GM19395 (cell line): Measurements from ENCODE around the gene SCCPDH.

Experiments used
- ATAC-seq: cut with Tn5 transposase; IDR thresholded peaks from one replicate; pipeline ENCODE4 v1.9.1; 2021; ENCODE audit warnings: mild to moderate bottlenecking, moderate library complexity; ENCODE audit not compliant: unreplicated experiment

Gene SCCPDH

DNA sequence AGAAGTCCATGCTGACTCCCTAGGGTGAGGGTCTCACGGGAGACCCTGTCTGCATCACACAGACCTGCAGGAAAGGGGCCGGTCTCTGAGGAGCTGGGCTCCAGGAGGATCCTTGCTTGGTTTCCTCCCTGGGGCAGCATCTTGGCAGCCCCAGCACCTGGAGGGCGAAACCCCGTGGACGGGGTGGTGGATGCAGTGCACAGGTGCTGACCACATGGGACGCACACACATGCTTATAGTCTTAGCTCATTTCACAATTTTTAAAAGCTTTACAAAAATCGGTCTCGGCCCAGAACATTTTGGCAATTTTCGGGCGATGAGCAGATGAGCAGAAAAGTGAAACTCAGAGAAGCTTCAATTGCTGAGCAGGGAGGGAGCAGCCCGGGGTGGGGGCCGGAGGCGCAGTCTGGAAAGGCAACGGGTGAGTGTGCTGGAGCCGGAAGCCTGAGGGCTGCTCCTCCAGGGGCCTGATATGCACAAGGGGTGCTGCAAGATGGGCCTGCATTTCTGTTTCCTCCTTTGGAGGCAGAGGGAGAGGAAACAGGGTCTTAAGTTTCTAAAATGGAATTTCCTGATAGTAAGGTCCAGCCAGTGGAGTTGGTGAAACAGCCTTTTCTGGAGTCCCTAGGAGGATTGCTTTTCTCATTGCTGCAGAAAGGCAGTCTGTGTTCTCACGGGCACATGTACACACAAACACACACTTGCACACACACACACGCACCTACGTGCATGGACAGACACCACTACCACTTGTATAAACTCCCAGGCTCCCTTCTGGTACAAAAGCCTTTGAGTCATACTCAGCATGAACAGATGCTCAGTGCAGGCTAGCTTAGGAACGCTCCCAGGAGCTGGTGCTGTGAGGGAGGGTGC is 60.6 kb downstream of the SCCPDH start:
- ATAC-seq, result peak; percentile 52

- ATAC-seq, result no peak
Measured at GRCh38 chr1:246785494-246786111, 61.4 kb downstream of the SCCPDH start.

DNA sequence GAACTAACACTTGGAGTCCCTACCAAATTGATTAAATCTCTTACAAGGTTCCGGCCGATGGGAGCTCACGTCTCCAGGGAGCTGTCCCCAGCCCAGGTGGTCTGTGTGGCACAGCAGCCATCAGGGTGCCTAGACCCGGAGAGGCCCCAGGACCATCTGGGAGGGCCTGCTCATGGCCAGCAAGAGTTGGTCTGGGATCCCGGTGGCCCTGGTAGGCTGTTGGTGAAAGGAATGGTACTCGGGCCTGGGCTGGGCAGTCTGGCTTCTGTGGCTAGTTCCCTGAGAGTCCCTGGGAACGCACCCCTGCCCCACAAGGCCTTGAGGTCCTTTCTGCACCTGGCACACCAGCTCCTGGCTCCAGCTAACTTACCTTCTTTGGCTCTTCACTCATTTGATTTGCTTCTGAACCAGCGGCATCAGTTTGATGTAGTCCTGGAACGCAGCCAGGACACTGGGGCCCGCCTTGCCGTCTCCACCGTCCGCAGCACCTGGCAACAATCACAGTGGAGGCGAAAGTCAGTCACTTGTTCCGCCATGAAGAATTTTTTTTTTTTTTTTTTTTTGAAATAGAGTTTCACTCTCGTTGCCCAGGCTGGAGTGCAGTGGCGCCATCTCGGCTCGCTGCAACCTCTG is 62.5 kb downstream of the SCCPDH start:
- ATAC-seq, result no peak

DNA sequence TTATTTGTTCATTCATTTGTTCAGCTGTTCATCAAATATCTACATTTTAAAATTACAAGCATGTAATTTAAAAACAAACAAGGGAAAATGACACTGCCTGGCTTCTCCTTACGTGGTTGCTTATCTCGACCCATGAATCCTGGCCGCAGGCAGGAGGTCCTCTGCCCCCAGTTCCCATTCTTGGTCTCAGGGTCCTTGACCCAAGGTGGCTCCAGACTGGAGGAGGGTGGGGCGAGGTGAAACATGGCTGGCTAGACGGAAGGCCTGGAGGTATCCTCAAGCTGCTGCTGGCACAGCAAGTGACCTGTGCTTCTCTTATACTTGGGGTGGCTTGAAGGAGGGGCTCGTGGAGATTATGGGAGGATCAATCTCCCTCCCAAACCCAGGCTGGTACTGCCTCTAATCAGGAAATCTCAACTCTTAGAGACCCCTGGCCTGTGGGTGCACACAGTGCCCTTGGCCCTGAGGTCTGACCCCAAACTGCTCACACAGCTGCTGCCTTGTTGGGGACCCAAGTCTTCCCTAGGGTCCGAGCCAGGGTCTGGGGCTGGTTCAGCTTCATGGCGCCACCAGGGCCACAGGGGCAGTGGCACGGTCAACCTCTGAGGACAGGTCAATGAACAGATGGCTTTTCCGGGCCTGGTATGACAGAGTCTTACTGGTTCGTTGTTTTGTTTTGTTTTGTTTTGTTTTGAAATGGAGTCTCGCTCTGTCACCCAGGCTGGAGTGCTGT is 63.7 kb downstream of the SCCPDH start:
- ATAC-seq, result no peak

- ATAC-seq, result no peak
Measured at GRCh38 chr1:246788895-246789338, 64.7 kb downstream of the SCCPDH start.

DNA sequence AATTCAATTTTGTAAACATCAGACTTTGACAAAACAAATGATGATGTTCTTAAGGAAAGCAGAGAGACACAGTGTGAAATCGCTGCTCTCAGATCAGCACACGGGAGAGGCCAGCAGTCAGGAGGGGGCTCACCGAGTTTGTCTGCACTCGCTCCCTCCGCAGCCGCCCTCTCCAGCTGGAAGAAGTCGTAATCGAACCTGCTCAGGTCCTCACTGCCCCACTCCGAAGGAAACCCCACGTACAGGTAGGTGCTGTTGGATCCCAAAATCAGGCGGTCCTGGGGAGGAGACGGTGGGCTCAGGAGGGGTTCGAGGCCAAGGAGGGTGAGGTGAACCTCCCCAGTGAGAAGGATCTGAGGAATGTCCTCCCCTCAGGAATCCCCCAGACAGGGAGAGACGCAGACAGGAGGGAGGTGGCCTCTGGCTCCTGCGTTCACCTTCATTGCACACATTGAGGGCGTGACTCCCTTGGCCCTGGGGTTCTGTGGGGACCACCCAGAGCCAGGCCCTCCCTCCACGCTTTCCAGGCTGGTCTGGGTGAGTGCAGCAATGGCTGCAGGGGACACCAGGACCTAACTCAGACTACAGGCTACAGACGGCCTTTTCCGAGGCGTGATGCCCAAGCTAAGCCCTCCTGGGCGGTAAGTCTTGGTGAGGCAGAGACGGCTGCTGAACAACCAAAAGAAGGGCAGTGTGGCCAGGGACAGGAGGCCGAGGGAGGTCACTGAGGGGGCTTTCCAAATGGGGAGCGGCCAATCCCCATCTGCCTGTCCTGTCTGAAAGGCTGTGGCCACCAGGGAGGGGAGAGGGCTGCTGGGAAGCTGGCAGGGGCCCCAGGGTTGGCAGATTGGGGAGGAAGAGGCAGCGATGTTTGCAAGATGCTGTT is 65.5 kb downstream of the SCCPDH start:
- ATAC-seq, result no peak

DNA sequence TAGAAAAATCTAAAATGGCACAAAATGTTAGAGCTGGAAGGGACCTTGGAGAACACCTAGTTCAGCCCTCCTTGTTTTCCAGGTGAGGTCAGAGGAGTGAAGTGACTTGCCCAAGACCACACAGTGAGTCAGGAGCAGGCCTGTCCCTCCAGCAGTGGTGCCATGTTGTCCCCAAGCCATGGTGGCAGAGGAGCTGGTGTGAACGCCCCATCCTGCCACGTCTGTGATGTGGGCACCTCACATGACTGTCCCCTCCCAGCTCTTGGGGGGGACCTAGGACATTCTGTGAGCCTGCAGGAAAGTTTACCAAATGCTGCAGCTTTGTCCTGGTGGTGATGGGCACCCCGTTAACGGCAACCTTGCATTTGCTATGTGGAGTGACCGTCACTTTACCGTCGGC is 66.2 kb downstream of the SCCPDH start:
- ATAC-seq, result no peak

GRCh38 chr1:246790833-246791232 is 66.6 kb downstream of the SCCPDH start:
- ATAC-seq, result no peak

DNA sequence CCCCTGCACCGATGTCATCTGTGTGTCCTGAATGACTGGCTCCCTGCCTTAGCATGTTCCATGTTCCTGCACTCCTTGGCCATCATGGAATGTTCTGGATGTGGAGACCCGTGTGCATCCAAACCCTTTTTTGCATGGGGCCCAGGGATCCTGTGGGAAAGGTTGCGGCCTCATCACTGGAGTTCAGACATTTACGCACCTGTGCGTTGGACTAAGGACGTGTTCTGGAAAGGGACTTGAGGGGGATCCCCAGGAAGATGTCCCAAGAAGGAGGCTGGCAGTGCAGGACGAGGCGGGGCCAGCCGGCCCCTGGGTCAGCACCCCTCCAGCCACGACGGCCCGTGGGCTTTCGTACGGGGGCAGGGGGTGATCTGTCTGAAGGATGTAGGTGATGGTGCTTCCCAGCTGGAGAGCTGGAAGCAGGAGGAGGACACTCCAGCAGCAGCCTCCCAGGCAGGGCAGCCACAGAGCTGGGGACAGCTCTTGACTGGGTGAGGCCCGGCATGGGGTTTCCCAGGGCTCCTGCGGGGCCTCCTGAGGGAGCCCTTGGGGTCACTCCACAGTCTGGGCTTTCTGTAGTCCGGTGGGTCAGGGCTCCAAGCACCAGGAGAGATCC is 67.2 kb downstream of the SCCPDH start:
- no peak for ATAC-seq

- ATAC-seq, result no peak
Measured at GRCh38 chr1:246792603-246793002, 68.4 kb downstream of the SCCPDH start.

- ATAC-seq, result no peak
Measured at GRCh38 chr1:246793356-246793896, 69.2 kb downstream of the SCCPDH start.

DNA sequence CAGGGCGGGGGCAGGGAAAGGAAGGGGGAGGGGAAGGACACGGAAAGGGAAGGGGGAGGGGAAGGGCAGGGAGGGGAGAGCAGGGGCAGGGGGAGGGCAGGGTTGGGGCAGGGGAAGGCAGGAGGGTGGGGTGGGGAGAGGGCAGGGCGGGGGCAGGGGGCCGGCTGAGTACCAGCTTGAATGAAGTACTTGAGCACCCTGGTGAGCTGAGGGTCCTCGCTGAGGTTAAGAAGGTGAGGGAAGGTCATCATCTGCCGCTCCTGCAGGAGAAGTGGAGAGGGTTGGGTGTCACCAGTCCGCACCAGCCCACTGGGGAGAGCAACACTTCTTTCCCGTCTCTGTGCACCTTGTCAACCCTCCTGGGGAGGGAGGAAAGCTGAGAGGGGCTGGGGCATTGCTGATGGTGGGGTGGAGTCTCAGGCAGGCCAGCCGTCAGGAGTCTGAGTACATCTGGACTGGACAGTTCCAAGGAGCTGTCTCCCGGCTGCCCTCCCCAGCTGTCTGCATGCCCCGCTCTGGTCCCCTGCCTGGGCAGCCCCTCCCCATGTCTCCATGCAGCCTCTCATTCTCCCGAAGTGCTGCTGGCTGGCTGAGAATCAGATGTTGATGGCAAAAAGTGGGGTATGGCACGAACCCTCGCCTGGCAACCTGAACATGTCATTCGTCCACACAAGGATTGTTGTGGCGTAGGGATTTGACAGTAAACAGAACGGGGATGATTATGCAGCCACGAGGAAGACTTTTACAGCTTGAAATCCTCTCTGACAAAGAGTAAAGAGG is 70.0 kb downstream of the SCCPDH start:
- ATAC-seq, result no peak

GRCh38 chr1:246794828-246795671 is 70.8 kb downstream of the SCCPDH start:
- ATAC-seq, result no peak

DNA sequence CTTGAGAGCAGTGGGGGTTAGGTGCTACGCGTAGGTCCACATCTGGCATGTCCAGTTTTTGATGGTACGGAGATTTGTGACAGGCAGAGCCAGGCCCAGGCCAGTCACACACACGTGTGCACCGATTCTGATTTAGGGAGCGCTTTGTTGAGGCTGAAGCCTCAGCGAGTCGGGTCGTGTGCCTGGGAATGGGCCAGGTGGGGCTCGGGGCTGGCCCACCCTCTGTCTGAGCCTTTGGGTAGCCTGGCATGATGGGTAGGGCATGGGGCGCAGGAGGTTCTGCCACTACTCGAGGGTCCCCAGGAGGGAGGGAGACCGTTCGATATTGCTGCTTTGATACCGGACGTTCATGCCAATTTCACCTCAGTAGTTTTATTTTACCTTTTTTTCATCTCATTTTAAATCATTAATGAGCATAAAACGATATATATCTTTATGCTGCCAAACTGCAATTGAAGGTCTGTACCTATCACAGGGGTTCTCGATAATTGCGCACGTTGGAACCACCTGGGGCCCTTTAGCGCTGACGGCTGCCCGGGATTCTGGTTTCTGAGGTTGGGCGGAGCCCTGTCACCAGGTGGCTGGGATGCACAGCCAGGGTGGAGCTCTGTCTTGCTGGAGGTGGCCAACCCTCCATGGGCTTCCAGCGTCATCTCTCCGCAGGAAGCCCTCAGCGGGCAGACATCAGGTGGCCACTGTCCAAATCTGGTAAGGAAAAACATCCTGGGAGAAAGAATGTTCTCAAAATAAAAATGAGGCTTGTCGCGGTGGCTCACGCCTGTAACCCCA is 71.9 kb downstream of the SCCPDH start:
- ATAC-seq, result no peak

DNA sequence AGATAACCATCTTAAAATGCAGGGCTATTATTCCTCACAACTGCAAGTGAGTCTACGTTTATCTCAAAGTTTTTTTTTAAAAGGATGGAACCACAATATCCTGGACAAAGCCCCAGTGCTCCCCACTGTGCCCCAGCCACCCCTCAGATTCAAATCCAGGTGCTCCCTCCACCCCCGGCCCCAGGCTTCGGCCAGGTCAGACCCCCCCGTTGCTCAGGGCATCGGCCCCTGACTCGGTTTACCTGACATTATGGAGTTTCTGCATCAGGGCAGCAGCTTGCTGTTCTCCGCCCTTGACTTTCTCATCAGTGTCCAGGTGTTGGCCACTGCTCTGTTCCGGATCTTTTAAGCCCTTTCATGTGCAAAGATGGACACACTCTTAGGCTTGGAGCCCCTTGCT is 72.9 kb downstream of the SCCPDH start:
- ATAC-seq, result no peak

- no peak for ATAC-seq
Measured at GRCh38 chr1:246797597-246797996, 73.4 kb downstream of the SCCPDH start.

- ATAC-seq, result no peak
Measured at GRCh38 chr1:246798107-246798506, 73.9 kb downstream of the SCCPDH start.
